HL-60 (cell line): ENCODE measurements around the gene CLIC1.

Experiments used
- DNase-seq, 2 experiments: peaks; one replicate each; pipeline ENCODE4 v3.0.0-alpha.2; 2010 to 2020; ENCODE audit warnings: low read depth in 1 of 2, low spot score in 1 of 2
- H3K27ac ChIP-seq: fragments of 250-450 bp; sonication (Bioruptor Pico); replicated peaks from 2 replicates; pipeline ENCODE4 v1.5.1; 2020; ENCODE audit warnings: mild to moderate bottlenecking, moderate library complexity
- H3K27me3 ChIP-seq: fragments of 250-450 bp; sonication (Bioruptor Pico); 2 replicates; pipeline ENCODE4 v1.5.1; 2021; ENCODE audit warnings: mild to moderate bottlenecking, moderate library complexity; ENCODE audit not compliant: insufficient read depth, poor library complexity, severe bottlenecking
- H3K4me3 ChIP-seq: replicated peaks from 2 replicates; pipeline ENCODE4 v1.5.1; 2011; ENCODE audit warnings: mild to moderate bottlenecking, control low read depth, low read length; ENCODE audit not compliant: insufficient read depth
- CTCF ChIP-seq: IDR thresholded peaks from one replicate; pipeline ENCODE4 v1.5.1; 2011; ENCODE audit warnings: low read length, control low read depth, inconsistent platforms; ENCODE audit not compliant: insufficient read depth
- GABPA ChIP-seq: IDR thresholded peaks from 2 replicates; pipeline ENCODE4 v1.6.1; 2012; ENCODE audit warnings: low read depth
- POLR2AphosphoS5 ChIP-seq: IDR thresholded peaks from 2 replicates; pipeline ENCODE4 v1.6.1; 2012; ENCODE audit warnings: low read depth
- REST ChIP-seq: IDR thresholded peaks from 2 replicates; pipeline ENCODE4 v1.6.1; 2012; ENCODE audit warnings: low read depth; ENCODE audit not compliant: insufficient replicate concordance
- SPI1 ChIP-seq: IDR thresholded peaks from 2 replicates; pipeline ENCODE4 v1.6.1; 2012; ENCODE audit warnings: low read depth, mild to moderate bottlenecking, borderline replicate concordance

The CLIC1 gene

GRCh38 chr6:31730631-31731086 lies 5.7 kb downstream of the CLIC1 start:
- no peak for TF ChIP-seq SPI1
- no peak for TF ChIP-seq GABPA
- TF ChIP-seq POLR2AphosphoS5 = no peak
- no peak for TF ChIP-seq CTCF
- TF ChIP-seq REST = no peak
- Histone ChIP-seq H3K4me3 (no peak overlapping the region), H3K27me3 (no peaks in the 10 kb centered on the region), H3K27ac (no peak overlapping the region)
- DNase-seq = no peak

GRCh38 chr6:31729979-31730630 lies 6.2 kb downstream of the CLIC1 start:
- TF ChIP-seq POLR2AphosphoS5 (peak; percentile 88), SPI1 (no peak)
- Histone ChIP-seq H3K27me3 (no peaks in the 10 kb centered on the region), H3K27ac (peak overlapping the region; percentile 57), H3K4me3 (peak overlapping the region; percentile 33)
- DNase-seq = peak; percentile 57 to 58

- no peaks in the 10 kb centered on the region for H3K27me3 ChIP-seq
- TF ChIP-seq GABPA = no peak
- TF ChIP-seq CTCF = peak; percentile 49
- no peak for TF ChIP-seq REST
- H3K4me3 ChIP-seq = peak overlapping the region; percentile 33
- DNase-seq = peak; percentile 72 to 83
- peak overlapping the region; percentile 57 for H3K27ac ChIP-seq
Measured at GRCh38 chr6:31729515-31729978, 6.8 kb downstream of the CLIC1 start.

DNA sequence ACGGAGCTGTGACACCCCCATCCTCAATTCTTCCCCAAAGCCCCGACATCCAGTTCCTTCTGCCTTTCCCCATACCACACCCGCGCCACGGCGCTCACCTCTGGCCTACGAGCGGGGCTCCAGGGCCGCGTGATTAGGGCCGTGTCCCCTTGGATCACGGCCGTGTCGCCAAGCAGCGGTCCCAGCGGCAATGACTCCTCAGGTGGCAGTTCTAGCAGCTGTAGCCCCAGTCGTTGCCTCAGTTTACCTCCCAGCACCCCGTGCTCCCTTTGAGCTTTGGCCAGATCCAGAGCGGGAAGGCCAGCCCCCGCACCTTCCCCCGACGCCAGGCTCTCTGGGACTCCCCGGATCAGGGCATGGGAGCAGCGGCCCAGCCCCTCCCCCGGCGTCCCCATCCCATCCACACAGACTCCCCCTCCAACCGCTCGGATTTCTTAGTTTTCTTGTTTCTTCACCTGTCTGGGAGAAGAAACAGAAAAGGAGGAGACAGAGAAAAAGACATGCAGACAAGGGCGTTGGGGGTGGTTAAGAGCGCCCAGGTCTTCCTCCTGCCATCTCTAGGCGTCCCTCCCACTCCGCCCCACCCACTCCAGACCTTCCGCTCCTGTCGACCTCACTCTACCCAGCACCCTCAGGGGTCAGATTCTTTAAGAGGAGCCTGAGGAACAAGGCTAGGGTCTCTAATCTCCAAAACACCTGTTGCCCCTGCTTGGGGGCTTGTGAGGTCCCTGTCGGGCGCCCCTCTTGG lies 7.4 kb downstream of the CLIC1 start, which contains the start of gene DDAH2:
Gene DDAH2 (minus strand): TSS at position 533 of the 748 bp plus-strand sequence. CDS start 138 bp downstream, at position 395.
- H3K4me3 ChIP-seq = peak within 1 kb of the TSS; percentile 33
- H3K27me3 ChIP-seq = no peaks in the 10 kb centered on the region
- peak within 1 kb of the TSS; percentile 66 for H3K27ac ChIP-seq
- no peak for DNase-seq
- TF ChIP-seq SPI1 = no peak
